Measurements from ENCODE around the gene ADARB2.

- TF ChIP-seq POLR2A (IDR thresholded peaks at IDR 0.05) = no peak
- TF ChIP-seq EP300 (IDR thresholded peaks at IDR 0.05) = no peak
Observed at GRCh38 chr10:1217661-1218060, 519.7 kb downstream of the ADARB2 start.
